ENCODE data around the gene NOS1AP.

NOS1AP gene

GRCh38 chr1:162300057-162300917 is 230.8 kb downstream of the NOS1AP start:
- DNase-seq (ENCODE audit: extremely low spot score): no peak
- no peak for TF ChIP-seq CTCF (IDR thresholded peaks at IDR 0.05; ENCODE audit: control extremely low read depth, extremely low read depth, low read depth, missing control alignments)
- ChIA-PET POLR2A (no interaction called here), CTCF (no interaction called here)

GRCh38 chr1:162301696-162302095 is 232.2 kb downstream of the NOS1AP start:
- no peak for DNase-seq (ENCODE audit: extremely low spot score)
- TF ChIP-seq CTCF (IDR thresholded peaks at IDR 0.05; ENCODE audit: control extremely low read depth, extremely low read depth, low read depth, missing control alignments): no peak
- POLR2A ChIA-PET: no interaction called here
- CTCF ChIA-PET: interaction anchor here (1.2 kb wide), 1 partner anchor 245 kb away, joined by 3 read pairs; no protein-coding TSS in a partner anchor

GRCh38 chr1:162302306-162303003 is 233.0 kb downstream of the NOS1AP start:
- POLR2A ChIA-PET: no interaction called here
- no peak for DNase-seq (ENCODE audit: extremely low spot score)
- CTCF ChIA-PET: interaction anchor here (1.4 kb wide), 1 partner anchor 10 kb away, joined by 3 read pairs; no protein-coding TSS in a partner anchor
- no peak for TF ChIP-seq CTCF (IDR thresholded peaks at IDR 0.05; ENCODE audit: control extremely low read depth, extremely low read depth, low read depth, missing control alignments)

- ChIA-PET POLR2A (no interaction called here), CTCF (interaction anchor here (1.4 kb wide), 1 partner anchor 10 kb away, joined by 3 read pairs; no protein-coding TSS in a partner anchor)
- TF ChIP-seq CTCF (IDR thresholded peaks at IDR 0.05; ENCODE audit: control extremely low read depth, extremely low read depth, low read depth, missing control alignments): no peak
- DNase-seq (ENCODE audit: extremely low spot score): no peak
These were observed 233.5 kb downstream of the NOS1AP start for GRCh38 chr1:162303004-162303344.

GRCh38 chr1:162304736-162305135 is 235.2 kb downstream of the NOS1AP start:
- no peak for TF ChIP-seq CTCF (IDR thresholded peaks at IDR 0.05; ENCODE audit: control extremely low read depth, extremely low read depth, low read depth, missing control alignments)
- POLR2A ChIA-PET: no interaction called here
- CTCF ChIA-PET: no interaction called here
- no peak for DNase-seq (ENCODE audit: extremely low spot score)

- ChIA-PET POLR2A (no interaction called here), CTCF (interaction anchor here (1.2 kb wide), 1 partner anchor 20 kb away, joined by 3 read pairs; no protein-coding TSS in a partner anchor)
- TF ChIP-seq CTCF (IDR thresholded peaks at IDR 0.05; ENCODE audit: control extremely low read depth, extremely low read depth, low read depth, missing control alignments): no peak
- DNase-seq (ENCODE audit: extremely low spot score): no peak
These were observed 236.5 kb downstream of the NOS1AP start for GRCh38 chr1:162305969-162306368.
